ENCODE measurements around the gene MAGI3.
A peak's percentile ranks its signal among the peaks of the same experiment; 100 is the strongest.

MAGI3 gene

DNA sequence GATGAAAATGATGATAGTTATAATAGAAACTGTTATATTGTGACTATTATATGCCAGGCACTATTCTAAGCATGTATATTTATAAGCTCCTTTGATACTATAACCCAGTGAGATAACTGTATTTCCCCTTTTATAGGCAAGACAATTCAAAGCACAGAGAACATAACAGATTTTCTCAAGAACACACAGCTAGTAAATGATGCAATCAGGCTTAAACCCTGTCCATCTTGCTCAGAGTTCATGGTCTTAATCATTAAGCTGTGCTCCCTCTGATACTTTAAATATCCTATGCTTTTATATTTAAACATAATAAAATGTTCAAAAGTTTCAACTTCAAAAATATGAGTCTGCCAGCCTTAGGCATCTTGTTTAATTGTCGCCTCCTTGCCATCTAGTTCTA, 280.3 kb downstream of the MAGI3 start:
- TF ChIP-seq, protein P1, sequence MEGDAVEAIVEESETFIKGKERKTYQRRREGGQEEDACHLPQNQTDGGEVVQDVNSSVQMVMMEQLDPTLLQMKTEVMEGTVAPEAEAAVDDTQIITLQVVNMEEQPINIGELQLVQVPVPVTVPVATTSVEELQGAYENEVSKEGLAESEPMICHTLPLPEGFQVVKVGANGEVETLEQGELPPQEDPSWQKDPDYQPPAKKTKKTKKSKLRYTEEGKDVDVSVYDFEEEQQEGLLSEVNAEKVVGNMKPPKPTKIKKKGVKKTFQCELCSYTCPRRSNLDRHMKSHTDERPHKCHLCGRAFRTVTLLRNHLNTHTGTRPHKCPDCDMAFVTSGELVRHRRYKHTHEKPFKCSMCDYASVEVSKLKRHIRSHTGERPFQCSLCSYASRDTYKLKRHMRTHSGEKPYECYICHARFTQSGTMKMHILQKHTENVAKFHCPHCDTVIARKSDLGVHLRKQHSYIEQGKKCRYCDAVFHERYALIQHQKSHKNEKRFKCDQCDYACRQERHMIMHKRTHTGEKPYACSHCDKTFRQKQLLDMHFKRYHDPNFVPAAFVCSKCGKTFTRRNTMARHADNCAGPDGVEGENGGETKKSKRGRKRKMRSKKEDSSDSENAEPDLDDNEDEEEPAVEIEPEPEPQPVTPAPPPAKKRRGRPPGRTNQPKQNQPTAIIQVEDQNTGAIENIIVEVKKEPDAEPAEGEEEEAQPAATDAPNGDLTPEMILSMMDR (conservative IDR thresholded peaks at IDR 0.05; ENCODE audit: low read depth, low read length): no peak
- no peak for DNase-seq (ENCODE audit: low read depth)
- no peak overlapping the region for H3K4me3 ChIP-seq (ENCODE audit: low read depth, low read length)

DNA sequence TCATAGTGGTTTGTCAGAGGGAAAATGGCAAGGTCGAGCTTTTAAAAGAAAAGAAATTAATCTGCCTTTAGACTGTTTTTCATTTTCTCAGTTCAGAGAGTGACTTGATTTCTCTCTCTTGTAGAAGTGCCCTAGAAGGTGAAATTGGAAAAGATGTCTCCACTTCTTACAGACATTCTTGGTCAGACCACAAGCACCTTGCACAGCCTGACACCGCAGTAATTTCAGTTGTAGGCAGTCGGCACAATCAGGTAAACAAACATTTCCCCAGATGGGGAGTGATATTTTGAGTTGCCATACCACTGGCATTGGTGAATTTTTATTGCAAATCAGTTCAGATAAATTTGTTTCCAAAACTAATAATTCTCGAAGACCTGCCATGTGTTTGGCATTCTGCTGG, 282.2 kb downstream of the MAGI3 start:
- H3K4me3 ChIP-seq (ENCODE audit: low read depth, low read length): no peak overlapping the region
- DNase-seq (ENCODE audit: low read depth): peak; percentile 13
- TF ChIP-seq, protein P1 (conservative IDR thresholded peaks at IDR 0.05; ENCODE audit: low read depth, low read length): no peak

- TF ChIP-seq, protein P1 (conservative IDR thresholded peaks at IDR 0.05; ENCODE audit: low read depth, low read length): no peak
- DNase-seq (ENCODE audit: low read depth): no peak
- no peak overlapping the region for H3K4me3 ChIP-seq (ENCODE audit: low read depth, low read length)
Observed at GRCh38 chr1:113674591-113674990, 284.3 kb downstream of the MAGI3 start.

DNA sequence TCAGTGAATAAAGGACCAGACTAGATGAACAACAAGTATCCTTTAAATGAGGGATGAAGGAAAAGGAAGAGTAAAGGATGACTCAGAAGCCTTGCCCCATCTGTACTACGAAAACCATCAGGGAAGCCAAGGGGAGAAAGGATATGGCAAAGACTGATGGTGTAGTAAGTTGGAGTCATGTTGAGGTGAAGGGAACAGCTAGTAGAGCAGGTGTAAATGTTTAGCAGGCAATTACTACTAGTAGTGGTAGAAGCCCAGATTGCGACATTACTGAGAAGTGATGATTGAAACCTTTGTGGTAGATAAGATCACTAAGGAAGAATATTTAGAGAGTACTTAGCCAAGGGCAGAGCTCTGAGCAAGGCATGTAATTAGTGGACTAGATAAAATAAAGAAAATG, 285.0 kb downstream of the MAGI3 start:
- peak; percentile 20 for DNase-seq (ENCODE audit: low read depth)
- H3K4me3 ChIP-seq (ENCODE audit: low read depth, low read length): no peak overlapping the region
- TF ChIP-seq, protein P1 (conservative IDR thresholded peaks at IDR 0.05; ENCODE audit: low read depth, low read length): no peak

GRCh38 chr1:113676524-113676923, 286.2 kb downstream of the MAGI3 start:
- no peak for DNase-seq (ENCODE audit: low read depth)
- TF ChIP-seq, protein P1 (conservative IDR thresholded peaks at IDR 0.05; ENCODE audit: low read depth, low read length): no peak

GRCh38 chr1:113677250-113678158, 287.2 kb downstream of the MAGI3 start:
- TF ChIP-seq, protein P1 (conservative IDR thresholded peaks at IDR 0.05; ENCODE audit: low read depth, low read length): peak; percentile 58
- DNase-seq (ENCODE audit: low read depth): peak; percentile 86

More at GRCh38 chr1:113676524-113676923, 286.2 kb downstream of the MAGI3 start:
- no peak overlapping the region for H3K4me3 ChIP-seq (ENCODE audit: low read depth, low read length)

GRCh38 chr1:113678159-113678469, 287.8 kb downstream of the MAGI3 start:
- TF ChIP-seq, protein P1 (conservative IDR thresholded peaks at IDR 0.05; ENCODE audit: low read depth, low read length): no peak
- no peak for DNase-seq (ENCODE audit: low read depth)
- H3K4me3 ChIP-seq (ENCODE audit: low read depth, low read length): no peak overlapping the region

More at GRCh38 chr1:113677250-113678158, 287.2 kb downstream of the MAGI3 start:
- no peak overlapping the region for H3K4me3 ChIP-seq (ENCODE audit: low read depth, low read length)
